Adipose tissue (tissue), 3 donors: ENCODE measurements around the gene DLG2. TPM values are rescaled to one million over a fixed set of nuclear protein-coding genes. Genes with fewer than 3 reads are reported as not detected.

Experiments used
- H3K27ac ChIP-seq: one replicate; pipeline ENCODE4 v1.5.1; 2013; ENCODE audit warnings: low read depth, low read length
- WGBS, 3 donors: extraction: QIAGEN DNeasy Blood & Tissue Kit; methylation state at CpG; one replicate each; pipeline ENCODE4 v1.1.7; 2013; 5-methylcytosine and 5-hydroxymethylcytosine counted together
- polyA plus RNA-seq, 3 donors: library from polyadenylated mRNA; stranded (reverse); fragments of 200-250 nt; gene quantifications; one replicate each; pipeline ENCODE4 v1.2.3, GENCODE V29; 2013
- donor health status: healthy with polysubstance abuse.
- donor health status: Bipolar disorder and iron deficiency.
- donor health status: healthy.

Gene DLG2
- polyA plus RNA-seq, 3 donors, result 0.51 to 1.7 (median 0.91) TPM

DNA sequence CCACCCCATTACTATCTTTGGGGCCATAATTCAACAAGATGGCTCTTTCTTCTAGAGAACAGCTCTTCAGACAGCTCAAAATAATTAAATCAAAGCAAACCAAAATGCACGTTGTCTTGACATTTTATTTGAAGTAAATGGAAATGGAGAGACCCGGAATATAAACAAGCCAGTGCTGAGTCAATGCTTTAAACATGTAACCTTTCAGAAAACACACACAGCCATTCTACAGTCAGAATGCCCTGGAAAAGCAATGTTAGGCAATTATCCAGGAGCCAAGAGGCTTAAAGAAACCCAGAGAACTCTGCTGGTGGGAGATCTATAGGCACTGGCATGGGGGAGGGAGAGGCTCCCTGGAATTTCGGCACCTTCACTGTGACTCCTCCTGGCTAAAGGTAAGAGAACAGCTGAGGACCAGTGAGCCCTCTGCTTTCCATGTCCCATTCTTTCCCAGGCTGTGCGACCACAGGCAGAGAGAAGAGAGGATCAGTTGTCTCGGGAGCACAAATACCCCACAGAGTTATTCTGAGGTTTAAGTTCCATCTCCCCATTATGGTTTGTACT, 2086.9 kb downstream of the DLG2 start:
- WGBS, 3 donors, result 61 to 67% (median 63%) methylated on average over 5 of the region's 5 CpGs
- H3K27ac ChIP-seq, result no peak overlapping the region

DNA sequence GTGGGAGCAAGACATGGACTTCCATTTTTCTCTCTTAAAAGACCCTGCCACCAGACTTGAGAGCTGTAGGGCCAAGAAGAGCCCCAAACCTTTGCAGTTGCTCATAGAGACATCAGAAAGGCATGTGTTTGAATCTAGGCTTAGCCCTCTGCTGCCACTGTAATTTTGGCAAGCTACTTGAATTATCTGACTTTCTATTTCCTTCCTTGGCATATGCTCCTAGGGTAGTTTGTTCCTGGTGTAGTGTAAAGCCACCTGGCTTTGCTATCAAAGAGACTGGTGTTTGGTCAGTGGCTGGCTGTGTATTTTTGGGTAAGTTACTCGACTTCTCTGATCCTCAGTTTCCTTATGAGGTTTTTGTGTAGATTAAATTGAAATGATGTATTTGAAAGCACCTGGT, 2088.9 kb downstream of the DLG2 start:
- no peak overlapping the region for H3K27ac ChIP-seq
- WGBS, 3 donors, result 71 to 77% (median 71%) methylated on average over 1 of the region's 1 CpG

DNA sequence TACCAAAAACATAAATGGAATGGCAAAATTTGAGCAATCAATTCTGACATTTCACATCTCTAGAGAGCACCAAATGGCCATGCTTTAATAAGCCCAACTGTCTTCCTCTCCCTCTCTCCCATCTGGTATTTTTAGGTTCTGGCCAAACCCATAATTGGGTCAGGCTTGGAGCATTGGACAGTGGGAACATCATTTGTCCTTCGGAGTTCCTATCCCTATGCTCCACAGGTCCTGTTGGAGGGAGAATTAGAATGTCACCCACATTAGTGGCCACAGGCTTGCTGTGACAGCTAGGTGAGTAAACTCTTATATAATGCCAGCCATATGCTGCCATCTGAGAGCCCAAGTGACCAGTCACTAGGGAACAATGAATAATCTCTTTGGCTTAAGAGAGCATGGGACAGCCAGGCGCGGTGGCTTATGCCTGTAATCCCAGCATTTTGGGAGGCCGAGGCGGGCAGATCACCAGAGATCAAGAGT, 2090.0 kb downstream of the DLG2 start:
- WGBS, 3 donors, result 79 to 87% (median 83%) methylated on average over 5 of the region's 5 CpGs
- H3K27ac ChIP-seq, result no peak overlapping the region

DNA sequence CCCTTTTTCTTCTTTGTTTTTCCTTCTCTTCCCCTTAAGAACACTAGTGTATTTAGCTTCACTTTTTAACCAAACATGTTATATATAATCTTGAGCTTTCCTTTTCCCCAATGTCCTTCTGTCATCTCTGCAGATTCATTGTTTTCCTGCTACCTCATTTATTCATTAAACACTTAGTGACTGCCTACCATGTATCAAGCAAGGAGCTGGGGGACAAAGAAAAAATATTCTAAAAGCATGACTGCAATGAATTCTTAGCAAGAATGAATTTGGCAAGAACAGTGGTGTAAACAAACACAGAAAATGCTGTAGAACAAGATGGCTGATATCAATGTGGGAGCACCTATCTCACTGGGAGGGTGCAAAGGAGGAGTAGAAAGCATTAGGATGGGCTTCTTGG, 2094.0 kb downstream of the DLG2 start:
- no peak overlapping the region for H3K27ac ChIP-seq

DNA sequence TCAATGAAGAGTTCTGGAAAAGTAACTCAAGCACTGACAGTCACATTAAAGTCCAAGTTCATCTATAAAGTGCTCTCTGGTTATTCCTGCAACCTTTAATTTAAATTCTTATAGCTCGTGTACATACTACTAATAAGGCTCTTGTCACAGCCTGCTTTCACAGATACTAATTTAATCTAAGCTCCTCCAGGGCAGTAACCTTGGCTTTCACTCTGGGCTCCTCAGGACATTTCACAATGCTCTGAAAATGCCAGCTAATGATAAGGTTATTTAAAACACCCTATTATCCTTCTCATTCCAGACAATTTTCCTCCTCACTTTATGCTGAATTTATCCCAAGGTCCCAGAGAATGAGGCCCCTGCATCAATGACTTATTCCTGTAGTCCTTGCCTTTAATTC, 2098.3 kb downstream of the DLG2 start:
- 53 to 61% (median 60%) methylated on average over 1 of the region's 1 CpG for WGBS, 3 donors
- no peak overlapping the region for H3K27ac ChIP-seq

DNA sequence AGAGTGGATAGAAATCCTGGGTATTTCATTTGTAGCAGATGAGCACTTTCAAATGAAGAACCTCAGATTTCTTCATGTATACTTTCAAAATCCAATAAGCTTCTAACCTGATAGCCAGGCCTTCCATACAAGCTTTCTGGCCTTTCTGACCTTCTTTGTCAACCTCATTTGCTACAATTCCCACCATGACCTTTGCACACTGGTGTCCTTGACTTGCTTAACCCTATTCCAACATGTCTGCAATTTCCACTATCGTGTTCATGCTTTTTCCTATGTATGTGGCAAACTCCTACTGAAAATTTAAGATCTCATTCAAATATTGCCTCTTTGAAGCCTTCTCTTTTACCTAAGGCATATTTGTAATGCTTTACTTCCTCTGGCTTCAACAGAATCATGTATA, 2098.9 kb downstream of the DLG2 start:
- no peak overlapping the region for H3K27ac ChIP-seq
- WGBS, 3 donors, result 84 to 91% (median 85%) methylated on average over 1 of the region's 1 CpG

DNA sequence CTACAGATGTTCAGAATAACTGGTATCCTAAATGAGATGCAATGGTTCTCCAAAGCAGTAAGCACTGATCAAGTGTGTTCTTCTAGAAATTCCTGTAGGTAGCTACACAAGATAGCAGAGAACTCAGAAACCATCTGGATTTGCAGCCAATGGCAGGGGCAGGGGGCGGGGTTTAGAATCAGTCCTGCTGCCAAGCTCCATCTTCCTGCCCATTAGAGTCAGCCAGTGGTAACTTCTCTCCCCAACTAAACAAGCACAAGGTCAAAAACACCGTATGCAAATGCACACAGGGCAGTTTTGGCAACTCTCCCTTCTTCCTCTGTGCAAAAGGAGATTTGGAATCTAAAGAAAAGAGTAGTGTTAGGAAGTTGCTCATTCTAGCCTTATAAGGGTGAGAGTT, 2103.5 kb downstream of the DLG2 start:
- H3K27ac ChIP-seq, result no peak overlapping the region
- WGBS, 3 donors, result 48 to 74% (median 64%) methylated on average over 2 of the region's 2 CpGs

DNA sequence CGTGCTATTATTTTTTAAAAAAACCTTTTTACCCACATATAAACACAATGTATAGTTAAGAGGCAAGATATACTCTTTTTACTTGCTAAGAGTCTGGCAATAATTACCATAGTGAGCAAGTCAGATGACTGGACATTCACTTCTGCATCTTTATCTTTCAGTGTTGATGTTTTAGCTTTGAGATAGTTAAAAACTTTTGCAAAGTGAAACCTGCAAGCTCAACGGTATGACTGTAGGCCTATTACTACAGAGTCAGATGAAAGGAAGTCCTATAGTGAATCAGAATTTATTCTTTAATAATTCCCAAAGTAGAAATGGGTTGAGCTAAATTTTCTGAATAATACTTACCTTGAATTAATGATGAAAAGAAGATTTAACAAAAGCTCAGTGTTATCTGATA, 2104.2 kb downstream of the DLG2 start:
- 58 to 71% (median 69%) methylated on average over 2 of the region's 2 CpGs for WGBS, 3 donors
- no peak overlapping the region for H3K27ac ChIP-seq

DNA sequence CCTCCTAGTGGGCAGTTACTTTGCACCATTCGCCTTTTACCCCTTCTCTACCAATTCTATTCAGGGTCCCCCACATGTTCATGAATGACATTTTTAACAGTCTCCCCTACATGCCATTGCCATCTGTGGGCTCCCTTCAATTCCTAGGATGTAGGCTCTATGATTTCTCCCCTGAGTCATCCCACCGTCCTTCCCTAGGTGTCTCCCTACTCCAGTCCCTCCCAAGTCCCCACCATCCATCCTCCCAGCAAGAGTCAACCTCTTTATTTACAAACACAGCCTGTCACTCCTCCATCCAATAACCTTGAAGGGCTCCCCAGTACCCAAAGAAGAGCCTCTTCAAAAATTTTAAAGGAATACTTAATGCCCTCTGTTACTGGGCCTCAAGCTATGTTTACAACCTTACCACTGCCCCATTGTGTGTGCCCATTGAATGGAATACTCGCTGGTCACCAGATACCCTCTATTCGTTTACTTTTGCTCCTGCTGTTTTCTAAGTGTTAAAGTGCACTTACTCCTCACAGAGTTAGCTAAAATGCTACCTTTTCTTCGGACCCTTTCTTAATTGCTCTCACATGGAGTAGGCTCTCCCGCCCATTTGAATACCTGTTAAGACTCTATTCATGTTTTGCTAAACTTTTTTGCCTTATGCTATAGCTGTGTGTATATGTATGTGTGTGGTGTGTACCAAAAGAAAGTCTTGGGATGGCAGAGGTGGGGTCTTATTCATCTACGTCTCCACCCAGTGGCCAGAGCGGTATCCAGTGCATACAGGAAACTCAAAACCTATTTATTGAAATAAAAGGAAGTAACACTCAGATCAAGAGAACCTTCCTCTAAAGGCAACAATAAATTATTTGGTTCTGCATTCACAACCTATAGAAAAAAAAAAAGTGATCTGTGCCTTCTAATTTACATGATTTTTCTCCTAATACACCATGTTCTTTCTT, 2105.2 kb downstream of the DLG2 start:
- WGBS, 3 donors, result 70 to 80% (median 73%) methylated on average over 8 of the region's 8 CpGs
- H3K27ac ChIP-seq, result no peak overlapping the region

DNA sequence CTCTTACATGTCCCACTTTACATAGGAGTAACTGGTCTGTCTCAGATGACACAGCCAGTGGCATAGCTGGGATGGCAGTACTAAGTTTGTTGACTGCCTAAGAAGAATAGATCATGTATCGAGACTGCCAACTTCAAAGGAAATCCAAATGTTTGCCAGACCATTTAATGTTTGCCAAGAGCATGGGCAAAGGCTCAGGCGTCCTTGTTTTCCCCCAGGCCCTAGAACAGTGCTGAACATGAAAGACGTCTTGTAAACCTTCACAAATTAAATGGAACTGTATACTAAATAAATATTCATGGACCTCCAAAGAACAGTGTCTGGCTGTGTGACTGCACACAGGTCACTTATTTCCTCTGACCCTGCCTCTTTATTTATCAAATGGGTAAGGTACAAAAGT, 2106.3 kb downstream of the DLG2 start:
- H3K27ac ChIP-seq, result no peak overlapping the region
- 35 to 74% (median 64%) methylated on average over 3 of the region's 3 CpGs for WGBS, 3 donors

DNA sequence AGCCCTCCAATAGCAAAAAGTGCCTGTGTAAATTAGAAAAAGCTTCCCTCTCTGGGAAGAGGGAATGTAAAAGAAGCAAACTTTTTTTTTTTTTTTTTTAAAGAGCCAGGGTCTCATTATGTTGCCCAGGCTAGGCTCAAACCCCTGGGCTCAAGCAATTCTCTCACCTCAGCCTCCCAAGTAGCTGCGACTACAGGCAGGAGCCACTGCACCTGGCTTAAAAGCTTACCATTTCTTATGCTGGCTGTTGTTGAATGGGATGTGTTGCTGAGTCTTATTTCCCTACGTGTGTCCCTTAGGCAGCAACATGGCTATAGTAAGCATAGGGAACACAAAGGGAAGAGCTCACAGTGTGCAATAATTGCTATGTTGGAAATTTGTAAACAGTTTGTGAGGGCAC, 2115.5 kb downstream of the DLG2 start:
- WGBS, 3 donors, result 64 to 82% (median 72%) methylated on average over 2 of the region's 2 CpGs
- H3K27ac ChIP-seq, result no peak overlapping the region

DNA sequence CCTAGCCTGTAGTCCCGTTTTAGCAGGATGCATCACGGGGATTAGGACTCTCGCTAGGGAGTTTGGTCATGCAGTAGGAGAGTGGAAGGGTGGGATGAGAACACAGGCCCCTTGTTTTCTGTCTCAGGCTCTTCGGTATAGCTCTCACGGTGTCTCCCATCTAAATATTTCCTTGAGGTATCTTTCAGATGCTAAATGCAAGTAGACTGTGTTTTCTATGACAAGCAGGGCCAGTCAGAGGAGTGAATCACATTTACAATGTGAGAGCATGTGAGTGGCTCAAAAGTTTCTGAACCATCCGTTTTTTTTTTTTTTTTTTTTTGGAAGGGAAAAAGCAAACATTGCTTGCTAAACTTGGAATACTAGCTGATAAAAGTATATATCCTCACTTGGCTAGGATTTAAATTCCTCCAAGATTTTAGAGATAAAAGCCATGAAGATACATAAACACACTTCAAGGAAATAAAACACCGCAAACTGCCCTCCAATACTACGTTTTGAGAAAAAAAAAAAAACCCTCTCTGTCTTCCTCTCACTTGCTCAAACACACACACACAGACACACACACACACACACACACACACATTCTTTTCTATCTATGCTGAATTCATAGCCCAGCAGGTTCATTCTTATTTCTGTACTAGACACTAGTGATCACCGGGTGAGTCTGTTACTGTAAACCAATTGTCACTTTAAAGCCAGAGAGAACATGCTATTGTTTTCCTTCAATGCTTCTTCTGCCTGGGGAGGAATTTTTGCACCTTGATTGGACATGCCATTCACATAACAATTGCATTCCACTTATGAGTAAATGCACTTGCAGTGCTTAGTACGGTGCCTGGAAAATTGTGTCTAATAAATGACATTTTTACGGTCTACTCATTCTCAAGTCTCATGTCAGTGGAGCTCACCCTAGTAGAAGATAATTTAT, 2116.3 kb downstream of the DLG2 start:
- WGBS, 3 donors, result 46 to 57% (median 55%) methylated on average over 11 of the region's 11 CpGs

DNA sequence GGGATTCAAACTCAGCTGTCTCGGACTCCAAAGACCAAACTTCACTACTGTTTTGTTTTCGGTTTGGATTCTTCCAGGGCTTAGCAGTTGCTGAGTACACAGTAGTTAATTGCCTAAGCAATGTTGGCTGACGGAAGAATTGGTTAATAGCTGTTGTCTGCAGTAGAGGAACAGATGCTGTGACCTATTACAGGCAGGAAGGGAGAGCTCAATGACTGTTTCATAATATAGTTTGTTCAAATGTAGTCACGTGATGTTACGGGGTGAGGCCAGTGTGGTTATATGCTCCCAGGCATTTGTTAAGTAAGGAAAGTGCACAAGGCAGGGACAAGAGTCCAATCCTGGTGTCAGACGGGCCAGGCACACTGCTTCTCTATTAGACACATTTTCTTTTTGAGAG, 2118.3 kb downstream of the DLG2 start:
- 63 to 74% (median 70%) methylated on average over 6 of the region's 6 CpGs for WGBS, 3 donors
- H3K27ac ChIP-seq, result no peak overlapping the region

More for the DNA sequence above, 2116.3 kb downstream of the DLG2 start:
- H3K27ac ChIP-seq, result no peak overlapping the region

DNA sequence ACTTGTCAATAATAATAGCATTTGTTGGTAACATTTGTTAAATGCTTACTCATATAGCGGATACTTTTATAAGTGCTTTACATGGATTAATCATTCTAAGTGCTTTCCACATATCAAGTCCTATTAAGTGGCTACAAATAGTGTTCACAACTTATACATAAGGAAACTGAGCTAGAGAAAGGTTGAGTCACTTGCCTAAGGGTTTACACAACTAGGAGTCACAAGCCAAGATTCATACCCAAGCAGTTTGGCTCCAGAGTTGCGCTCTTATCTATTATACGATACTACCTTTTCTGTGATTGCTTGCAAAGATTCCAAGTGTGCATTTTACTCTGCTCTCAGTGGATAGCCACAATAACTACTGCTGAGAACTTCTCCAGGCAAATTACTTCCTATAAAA, 2125.1 kb downstream of the DLG2 start:
- H3K27ac ChIP-seq, result no peak overlapping the region
- 59 to 88% (median 87%) methylated on average over 3 of the region's 3 CpGs for WGBS, 3 donors

DNA sequence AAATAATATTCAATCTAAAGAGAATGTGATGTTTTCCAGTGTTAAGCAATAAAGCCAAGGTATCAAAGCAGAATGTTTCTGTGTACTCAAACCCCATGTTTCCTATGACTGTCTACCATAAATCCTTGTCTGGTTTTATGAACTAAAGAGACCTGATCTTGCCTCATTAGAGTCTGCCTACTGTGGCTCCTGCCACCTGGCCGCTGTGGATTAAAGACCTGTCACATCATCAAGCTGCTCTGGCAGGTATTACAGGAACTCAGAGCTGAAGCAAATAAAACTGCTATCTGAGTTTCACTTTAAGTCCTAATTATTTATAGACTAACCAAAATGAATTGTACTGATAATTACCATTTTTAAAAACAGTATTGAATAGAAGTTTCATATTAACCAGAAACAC, 2133.2 kb downstream of the DLG2 start:
- no peak overlapping the region for H3K27ac ChIP-seq
- WGBS, 3 donors, result 29 to 83% (median 74%) methylated on average over 1 of the region's 1 CpG

DNA sequence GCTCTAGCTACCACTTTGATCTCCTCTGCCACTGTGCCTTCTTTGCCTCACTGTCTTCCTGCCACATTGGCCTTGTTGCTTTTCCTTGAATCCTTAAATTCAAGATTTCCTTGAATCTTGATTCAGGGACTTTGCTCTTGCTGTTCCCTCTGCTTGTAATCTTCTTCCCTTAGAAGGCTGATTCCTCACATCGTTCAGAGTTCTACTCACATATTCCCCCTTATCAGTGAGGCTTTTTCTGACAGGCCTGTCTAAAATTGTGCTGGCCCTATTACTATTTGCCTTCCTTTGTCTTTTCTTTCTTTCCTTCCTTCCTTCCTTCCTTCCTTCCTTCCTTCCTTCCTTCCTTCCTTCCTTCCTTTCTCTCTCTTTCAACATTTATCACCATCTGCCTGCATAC, 2134.1 kb downstream of the DLG2 start:
- 76 to 93% (median 78%) methylated on average over 1 of the region's 1 CpG for WGBS, 3 donors
- H3K27ac ChIP-seq, result no peak overlapping the region

DNA sequence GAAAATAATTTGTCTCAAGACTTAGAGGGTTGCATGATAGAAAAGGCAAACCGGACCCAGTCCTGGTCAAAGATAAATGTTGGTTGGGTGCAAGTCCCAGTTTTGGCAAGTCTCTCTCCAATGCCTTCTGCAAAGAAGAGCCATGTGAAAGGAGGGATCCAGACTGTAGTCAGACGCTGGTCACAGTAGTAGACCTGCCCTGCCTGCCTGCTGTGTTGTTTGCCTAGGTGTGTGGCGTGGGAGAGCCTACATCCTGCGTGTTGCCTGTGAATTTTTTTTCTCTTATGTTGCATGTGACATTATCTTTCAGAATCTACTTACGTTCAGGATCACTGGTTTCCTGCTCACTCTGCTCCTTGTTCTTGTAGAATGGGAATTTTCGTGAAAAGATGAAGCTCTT, 2143.3 kb downstream of the DLG2 start:
- WGBS, 3 donors, result 74 to 84% (median 84%) methylated on average over 6 of the region's 6 CpGs
- no peak overlapping the region for H3K27ac ChIP-seq

DNA sequence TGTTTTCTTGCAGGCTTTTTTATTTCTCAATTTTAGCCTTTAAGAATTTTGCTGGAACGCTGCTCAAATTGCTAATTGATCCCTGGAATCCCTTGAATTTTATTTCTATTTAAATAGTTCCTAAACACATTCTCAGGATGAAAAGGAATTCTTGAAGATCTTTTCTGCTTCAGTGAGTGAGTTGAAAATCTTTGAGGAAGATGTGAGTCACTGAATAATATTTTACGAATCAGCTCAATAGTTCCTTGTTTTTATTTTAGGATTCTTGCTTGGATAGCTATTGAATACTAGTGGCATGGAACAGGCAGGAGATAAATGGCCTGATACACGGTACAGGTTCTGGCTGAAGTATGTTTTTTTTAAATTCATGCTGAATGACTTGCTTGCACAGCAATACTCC, 2146.3 kb downstream of the DLG2 start:
- WGBS, 3 donors, result 57 to 72% (median 69%) methylated on average over 3 of the region's 3 CpGs

DNA sequence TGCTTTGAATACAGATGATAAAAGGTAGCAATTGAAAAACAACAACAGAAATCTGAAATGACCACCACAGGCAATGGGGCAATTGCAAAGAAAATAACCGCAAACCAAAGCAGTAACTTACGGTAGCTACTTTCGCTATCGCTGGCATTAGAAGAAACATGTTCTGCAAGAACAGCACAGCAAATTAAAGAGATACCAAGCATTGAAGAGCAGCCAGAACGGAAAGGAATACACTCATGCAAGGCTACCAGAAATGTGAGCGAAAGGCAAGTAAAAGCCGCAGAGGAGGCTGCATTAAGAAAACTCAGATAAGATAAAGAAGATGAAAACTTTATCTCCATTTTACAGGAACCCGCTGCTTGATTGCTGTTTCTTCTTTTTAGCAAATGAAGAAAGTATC, 2146.9 kb downstream of the DLG2 start:
- H3K27ac ChIP-seq, result no peak overlapping the region
- WGBS, 3 donors, result 87 to 88% (median 87%) methylated on average over 8 of the region's 8 CpGs

More for the DNA sequence above, 2146.3 kb downstream of the DLG2 start:
- no peak overlapping the region for H3K27ac ChIP-seq
